ENCODE results near the gene APOD. TPM values are rescaled to one million over a fixed set of nuclear protein-coding genes. Genes with fewer than 3 reads are reported as not detected.
"Not testable (repeated sequence)": the region's sequence is repeated elsewhere in the genome, so short reads cannot be mapped to it uniquely, and the experiment has no call there.

The APOD gene
- polyA plus RNA-seq, 10 donors, result 31.9 to 49.2 (median 36.3) TPM

DNA sequence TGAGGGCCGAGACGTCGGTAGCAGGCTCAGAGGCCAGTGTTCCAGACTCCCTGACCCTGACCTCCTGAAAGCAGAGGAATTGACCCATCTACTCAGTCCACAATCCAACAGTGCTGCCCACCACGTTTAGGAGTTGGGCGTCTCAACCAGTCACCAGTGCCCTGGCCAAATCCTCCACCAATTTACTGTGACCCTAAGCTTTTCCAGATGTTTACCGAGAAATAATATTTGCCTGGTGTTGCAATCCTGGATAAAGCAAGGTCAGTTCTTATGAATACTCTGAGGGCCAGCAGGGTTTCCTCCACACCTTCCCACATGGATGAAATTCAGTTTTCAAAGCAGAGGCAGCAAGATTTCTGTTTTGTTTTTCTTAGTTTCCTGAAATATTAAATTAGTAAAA lies 7.5 kb upstream of the APOD start:
- DNase-seq, result peak in 1 of 3 donors; percentile 30

DNA sequence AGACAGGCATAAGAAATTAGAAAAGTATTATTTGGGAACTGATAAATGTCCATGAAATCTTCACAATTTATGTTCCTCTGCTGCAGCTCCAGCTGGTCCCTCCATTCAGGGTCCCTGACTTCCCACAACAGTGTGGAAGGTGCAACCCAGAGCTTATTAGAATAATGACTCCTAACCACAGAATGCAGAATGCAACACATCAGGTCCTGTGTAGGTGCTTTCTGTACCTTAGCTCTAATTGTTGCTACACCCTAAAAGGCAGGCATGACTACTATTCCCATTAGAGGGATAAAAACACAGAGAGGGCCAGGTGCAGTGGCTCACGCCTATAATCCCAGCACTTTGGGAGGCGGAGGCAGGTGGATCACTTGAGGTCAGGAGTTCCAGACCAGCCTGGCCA lies 6.6 kb upstream of the APOD start:
- not testable (repeated sequence) for DNase-seq

DNA sequence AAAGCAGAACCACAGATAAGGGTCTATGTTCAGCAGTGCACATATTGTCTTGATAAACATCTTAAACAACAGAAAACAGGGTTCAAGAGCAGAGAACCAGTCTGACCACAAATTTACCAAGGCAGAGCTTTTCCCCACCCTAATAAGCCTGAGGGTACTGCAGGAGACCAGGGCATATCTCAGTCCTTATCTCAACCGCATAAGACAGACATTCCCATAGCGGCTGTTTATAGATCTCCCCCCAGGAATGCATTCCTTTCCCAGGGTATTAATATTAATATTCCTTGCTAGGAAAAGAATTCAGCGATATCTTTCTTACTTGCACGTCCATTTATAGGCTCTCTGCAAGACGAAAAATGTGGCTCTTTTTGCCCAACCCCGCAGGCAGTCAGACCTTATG lies 6.1 kb upstream of the APOD start:
- DNase-seq, result not testable (repeated sequence)

DNA sequence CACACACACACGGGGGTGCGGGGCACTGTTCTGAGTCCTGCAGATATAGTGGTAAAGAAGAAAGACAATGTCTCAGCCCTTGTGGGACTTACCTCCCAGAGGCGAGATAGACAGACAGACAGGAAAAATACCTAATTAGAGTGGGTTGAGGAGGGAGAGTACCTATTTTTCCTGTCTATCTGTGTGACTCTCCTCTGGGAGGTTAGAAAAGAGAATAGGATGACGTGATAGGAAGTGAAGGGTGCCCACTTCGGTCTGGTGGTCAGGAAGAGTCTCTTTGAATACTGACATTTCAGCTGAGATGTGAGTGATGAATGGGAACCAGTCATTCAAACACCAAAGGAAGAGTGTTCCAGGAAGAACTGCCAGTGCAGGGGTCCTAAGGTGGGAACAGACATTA lies 4.1 kb upstream of the APOD start:
- DNase-seq, result no peak

DNA sequence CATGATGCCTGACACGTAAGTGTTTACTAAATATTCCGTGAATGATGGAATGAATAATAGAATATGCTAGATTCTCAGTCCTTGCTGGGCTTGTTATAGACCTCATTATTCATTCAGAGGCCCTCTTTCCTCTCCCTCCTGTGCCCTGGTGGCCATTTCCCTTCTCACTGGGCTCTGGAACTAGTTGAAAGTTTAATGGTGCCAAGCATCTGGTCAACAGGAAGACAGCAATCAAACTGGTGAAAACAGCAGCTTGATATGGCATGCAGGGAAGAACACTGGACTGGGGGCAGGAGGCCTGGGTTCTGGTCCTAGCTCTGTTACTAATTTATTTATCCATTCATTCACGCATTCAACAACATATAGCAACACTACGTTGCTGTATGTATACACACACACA lies 3.7 kb upstream of the APOD start:
- no peak for DNase-seq

DNA sequence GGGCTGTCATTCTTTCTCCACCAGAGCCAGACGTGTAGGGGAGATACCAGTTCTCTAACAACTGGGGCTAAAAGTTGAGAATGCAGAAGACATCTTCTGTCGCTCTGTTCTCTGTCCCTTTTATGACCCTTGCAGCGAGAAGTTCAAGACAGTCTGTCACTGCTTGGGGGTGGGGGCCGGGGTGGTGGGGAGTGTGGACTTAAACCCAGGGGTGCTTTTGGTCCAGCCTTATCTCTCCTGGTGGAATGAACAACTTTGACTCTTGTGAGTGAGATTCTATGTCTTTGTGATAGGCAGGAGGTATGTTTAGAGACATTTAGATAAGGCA lies 767 bp upstream of the APOD start:
- DNase-seq, result no peak

DNA sequence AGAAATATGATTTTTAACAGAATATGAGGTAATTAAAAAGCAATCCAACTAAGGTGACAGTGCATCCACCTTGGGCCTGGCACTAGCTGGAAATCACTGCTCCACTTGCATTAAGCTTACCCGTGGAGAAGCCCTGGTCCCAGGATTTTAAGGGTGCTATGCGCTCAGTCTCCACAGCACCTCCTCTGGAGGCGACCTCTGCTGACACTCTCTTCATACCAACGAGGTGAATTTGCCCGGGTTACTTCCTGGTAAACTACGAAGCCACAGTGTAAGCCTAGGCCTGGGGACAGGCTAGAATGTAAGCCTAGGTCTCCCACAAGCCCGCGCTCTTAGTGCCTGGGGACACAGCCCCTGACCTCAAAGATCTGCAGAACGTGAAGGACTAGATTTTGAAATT lies 793 bp downstream of the APOD start:
- DNase-seq, result no peak

DNA sequence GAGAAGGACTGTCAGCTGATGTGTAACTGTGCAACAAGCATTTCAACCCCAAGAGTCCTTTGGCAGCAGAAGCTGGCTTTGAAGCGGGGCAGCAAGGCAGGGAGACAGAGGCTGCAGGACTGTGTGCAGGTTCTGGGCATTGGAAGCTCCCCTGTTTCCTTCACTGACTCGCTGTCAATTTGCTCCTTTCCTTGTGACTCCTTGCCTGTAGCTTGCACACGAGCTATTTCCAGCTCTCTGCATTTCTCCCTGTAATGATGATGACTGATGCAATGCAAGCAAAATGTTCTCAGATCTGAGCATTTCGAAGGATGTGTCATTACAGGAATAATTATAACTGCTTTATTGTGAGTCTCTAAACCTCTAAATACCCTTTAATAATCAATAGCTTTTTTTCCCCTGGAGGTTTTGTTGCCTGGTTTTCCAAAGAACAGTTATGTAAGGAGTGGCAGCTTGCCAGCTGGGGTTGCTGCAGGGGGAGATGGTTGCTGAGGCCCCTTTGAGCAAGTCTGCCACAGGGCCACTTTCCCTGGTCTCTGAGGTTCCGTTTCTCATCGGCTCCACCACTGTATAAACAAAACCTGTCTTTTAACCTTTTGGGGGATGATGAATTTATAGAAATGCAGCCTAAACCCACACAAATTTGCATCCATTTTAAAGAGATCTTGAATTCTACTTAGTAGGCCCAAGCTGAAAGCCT lies 2.8 kb downstream of the APOD start:
- DNase-seq, result peak in 2 of 3 donors; percentile 38 to 57

DNA sequence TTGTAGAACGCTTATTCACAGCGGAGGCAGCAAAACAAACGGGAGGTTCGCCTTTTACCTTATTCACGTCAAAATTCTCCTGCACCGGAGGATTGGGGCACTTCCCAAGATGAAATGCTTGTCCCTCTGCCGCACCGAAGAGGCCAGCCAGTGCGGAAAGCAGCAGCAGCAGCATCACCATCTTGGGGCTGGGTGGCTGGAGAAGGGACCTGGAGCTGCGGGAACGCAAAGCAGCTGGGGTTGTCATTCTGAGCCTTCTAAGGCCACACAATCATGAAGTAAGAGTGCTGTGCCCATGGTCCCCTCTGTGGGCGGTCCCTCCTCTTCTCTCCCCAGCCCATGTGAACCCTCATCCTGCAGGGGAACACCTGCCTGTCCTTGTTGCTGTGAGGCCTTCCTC lies 4.5 kb downstream of the APOD start:
- no peak for DNase-seq

DNA sequence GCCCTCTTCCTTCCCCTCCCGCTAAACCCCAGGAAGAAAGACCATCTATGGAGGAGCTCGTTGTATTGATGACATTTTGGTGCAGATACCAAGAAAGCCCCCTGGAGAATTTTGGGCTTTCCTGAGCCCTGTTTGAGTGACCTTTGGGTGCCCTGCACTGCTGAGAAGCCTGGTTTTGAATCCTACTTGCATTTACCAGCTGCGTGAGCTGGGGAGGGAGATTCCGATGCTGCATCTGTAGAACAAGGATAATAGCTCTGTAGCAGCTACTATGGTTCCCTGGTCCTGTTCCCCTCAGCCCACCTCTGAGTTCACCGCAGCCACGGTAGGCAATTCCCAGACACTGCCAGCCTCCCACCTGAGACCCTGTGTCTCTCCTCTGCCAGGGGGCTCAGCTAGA lies 5.2 kb downstream of the APOD start:
- no peak for DNase-seq

DNA sequence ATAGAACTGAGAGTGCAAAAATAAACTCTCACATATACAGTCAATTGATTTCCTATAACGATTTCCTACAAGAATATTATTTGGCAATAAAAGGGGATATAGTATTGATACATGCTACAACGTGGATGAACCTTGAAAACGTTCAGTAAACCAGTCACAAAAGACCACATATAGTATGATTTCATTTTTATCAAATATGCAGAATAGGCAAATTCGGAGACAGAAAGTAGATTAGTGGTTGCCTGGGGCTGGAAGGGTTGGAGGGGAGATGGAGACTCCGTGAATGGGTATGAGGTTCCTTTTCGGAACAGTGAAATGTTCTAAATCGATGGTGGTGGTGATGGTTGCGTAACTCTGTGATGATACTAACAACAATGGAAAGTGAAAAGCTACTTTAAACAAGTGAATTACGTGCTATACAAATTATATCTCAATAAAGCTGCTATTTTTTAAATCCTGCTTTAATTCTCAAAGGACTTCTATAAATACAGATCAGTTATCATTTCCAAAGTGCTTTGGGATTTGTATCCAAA lies 6.0 kb downstream of the APOD start:
- no peak for DNase-seq

DNA sequence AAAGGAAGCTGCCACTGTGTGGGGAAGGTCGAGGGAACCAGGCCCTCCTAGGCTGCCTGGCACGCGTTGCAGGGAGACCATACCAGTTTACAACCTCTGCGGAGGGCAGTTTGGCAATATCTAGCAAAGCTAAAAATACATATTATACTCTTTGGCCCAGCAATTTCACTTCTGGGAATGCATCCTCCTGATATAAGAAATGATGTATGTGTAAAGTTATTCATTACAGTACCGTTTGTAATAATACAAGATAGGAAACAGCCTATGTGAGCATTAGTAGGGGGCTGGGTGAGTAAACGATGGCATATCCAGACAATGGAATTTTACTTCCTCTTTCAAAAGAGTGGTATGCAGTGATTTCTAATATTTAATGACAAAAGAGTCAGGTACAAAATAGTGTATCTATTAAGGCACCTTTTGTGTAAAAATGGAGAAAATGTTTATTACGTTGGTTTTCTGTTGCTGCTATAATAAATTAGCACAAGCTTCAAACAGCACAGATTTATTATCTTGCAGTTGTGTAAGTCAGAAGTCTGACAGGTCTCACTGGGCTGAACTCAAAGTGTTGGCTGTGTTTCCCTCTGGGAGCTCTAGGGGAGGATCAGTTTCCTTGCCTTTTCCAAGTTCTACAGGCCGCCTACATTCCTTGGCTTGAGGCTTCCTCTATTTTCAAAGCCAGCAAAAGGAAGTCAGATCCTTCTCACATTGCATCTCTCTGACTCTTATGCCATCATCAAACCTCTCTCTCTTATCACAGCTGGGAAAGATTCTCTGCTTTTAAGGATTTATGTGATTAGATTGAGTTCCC lies 9.0 kb downstream of the APOD start:
- peak in 1 of 3 donors; percentile 11 for DNase-seq

DNA sequence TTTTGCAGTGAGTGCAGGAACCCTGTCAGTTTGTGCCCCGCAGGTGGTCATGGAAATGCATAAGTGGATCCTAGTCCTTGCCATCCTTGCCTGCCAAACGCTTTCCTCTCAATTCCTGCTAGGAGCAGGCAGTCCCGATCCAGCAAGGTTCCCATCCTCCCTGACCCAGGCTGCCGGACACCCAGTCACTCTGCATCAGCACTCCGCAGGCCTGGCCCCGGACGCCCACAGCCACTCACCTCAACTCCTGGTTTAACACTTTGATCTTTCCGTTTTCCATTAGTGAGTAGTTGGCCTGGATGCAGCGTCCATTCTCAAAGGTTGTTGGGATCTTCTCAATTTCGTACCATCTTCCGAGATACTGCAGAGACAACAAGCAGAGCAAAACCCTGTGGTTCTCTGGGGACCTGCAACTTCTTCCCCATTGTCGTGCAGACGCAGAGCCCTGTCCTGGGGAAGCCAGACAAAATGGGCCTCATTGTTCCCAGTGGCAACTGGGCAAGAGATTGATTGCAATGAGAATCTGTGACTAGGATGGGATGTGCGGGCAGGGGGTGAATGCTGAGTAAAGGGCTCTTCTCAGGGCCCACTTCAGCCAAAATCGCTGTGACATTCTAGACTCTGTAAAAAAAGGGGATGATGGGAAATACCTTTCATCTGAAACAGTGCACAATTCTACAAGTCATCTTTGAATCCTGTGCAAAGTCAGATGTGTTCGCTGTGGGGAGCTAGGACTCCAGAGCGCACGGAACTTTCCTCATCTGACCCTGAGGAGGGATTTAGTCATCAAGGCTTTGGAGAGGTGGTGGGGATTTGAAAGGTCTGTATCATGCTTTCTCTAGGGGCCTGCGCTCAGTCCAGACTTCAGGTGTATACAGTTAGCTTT lies 9.9 kb downstream of the APOD start:
- no peak for DNase-seq

DNA sequence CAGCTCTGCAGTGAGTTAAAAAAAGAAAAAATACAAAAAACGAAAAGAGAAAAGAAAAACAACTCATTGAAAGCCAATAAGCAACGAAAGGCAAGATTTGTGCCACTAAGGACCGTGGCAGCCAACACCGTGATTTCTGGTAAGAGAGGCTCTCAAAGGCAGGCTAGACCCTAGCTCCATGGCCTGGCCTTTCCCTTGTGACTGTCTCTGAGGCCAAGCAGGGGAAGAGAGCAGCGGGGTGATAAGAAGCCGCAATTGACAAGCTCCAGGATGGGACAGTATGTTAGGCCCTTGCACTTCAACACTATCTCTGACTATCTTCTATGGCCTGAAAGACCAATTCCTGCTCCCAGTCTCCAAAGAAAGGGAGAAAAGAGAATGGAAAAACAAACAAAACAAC lies 12.4 kb downstream of the APOD start:
- DNase-seq, result no peak

DNA sequence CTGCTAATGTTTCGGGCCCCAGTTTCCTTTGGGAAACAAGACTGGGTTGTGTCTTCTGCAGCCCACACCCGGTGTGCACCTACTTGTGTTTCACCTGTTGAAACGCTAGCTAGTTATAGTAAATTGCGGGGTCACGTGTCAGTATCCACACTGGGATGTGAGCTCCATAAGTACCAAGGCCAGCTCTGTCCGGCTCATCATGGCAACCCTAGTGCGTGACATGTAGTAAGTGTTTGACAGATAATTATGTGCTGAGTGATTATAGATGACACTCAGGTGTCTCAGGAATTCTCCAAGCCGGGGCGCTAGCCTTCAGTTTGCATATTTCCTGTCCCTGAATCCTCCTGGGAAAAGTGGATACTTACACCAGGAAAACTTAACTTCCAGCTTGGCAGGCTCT lies 12.8 kb downstream of the APOD start:
- no peak for DNase-seq

DNA sequence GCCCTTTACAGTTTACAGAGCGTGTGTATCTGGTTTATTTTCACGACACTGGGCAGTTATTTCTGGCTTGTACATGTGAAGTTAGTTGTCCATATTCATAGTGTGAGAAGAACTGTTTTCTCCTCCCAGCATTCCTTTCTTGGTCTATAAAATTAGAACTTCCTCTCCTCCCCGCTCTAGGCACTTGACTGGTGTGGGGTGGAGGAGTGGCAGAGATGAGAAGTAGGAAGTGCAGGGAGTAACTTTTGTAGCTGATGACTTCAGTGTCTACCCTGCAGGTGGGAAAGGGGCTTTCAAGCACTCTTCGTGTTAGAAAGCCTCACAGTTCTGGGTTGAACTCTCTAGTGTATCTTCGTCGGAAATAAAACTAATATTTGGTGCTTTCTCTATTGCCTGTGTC lies 13.4 kb downstream of the APOD start:
- no peak for DNase-seq

DNA sequence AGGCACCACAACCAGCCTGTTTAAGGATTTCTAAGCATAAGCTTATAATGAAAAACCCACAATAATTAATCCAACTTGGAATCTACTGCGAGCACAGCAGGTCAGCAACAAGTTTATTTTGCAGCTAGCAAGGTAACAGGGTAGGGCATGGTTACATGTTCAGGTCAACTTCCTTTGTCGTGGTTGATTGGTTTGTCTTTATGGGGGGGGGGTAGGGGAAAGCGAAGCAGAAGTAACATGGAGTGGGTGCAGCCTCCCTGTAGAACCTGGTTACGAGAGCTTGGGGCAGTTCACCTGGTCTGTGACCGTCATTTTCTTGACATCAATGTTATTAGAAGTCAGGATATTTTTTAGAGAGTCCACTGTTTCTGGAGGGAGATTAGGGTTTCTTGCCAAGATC lies 15.1 kb downstream of the APOD start:
- DNase-seq, result no peak

DNA sequence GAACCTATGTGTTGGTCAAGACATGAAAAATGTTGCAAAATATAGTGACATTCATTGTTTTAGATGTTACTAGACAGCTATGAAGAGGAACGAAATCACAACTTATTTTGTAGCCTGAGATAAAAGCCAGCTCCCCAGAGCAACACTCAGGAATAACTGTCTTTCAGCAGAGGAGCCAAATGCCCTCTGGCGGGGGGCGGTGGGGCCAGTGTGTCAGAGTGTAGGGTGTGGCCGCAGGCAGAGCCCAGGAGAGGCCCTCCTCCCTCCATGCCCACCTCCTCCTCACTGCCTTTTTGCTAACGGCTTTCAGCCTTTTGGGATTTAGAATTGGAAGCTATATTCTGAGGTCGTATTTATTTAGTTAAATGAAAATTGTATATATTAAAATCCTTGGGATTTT lies 16.9 kb downstream of the APOD start:
- DNase-seq, result no peak

DNA sequence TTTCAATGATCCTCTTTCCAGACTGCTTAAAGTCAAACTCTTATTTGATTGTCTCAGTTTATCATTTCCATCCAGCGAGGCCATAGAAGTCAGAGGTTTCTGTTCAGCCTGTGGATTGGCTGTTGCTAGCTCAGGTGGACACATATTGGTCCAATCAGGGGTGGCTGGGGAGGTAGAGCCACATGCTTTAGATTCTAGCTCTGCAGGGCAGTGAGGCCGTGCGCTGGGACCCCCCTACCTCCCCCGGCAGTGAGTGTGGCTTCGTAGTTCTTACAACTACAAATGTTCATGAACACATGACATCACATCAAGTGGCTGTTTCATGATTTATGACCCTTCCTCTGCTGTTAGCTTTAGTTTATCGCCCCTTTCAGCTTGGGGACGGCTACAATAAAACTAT lies 18.0 kb downstream of the APOD start:
- no peak for DNase-seq

DNA sequence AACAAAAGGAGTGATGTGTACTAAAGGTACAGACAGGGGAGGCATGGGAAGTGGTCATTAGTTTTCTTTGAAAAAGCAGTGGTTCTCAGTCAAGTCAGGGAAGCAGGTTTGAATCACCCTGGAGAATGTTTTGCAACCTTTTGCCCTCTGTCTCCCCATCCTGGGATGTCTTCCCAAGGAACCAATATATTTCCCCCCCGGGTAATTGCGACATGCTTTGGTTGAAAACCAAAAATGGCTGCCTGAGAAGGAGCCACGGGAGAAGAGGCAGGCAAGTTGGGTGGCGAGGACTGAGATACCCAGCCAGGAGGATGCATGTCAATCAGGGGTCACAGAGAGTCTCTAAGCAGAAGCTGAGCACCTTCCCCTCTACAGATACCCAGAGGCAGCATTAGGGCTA lies 20.4 kb downstream of the APOD start:
- no peak for DNase-seq

DNA sequence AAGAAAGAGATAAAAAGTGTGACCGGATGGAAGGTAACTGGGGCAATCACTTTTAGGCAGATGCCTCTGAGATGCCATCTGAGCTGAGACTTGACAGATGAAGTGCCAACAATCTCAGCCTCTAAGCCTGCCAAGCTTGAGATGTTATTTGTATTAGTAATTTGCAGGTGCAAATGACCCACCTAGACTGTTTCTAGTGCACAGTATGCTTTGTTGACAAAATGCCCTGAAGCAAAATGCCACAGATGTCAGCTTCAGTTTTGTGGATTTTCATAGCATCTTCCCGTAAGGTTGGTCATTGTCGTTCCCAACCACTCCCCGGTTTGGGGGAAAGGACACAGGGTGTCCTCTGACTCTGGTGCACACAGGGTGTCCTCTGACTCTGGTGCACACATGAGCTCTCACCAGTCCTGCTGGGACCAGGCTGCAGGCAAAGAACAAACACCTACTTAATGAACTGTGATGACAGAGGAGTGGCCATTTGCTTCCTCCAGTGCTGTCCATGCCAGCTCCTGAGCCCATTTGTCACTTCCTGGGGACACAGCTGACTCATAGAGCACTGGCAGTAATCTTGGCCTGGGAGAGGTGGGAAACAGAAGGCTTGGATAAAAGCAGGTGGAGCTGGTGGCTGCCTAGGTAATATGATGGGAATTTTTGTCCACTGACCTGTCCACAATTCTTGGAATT lies 23.9 kb downstream of the APOD start:
- no peak for DNase-seq

DNA sequence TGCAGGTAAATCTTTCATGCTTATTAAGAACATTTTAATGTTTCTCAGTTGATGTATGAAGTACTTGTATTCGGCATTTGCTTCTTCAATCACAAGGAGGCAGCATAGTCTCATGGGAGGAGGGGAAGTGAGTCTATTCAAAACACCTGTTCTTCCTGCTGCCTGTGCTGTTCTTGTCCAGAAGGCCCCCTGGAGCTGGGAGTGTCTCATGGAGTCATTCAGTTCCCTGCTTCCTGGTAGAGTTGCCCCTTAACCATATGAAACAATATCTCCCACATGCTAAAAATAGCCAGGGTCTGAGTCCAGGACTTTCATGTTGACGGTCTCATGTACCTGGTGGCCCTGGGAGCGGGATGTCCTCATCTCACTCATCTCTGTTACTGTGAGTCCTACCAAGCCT lies 25.1 kb downstream of the APOD start:
- DNase-seq, result peak in 2 of 3 donors; percentile 30 to 48

Data from muscle of back (tissue), 11 donors.